Measurements from ENCODE around the gene SLC22A16.

DNA sequence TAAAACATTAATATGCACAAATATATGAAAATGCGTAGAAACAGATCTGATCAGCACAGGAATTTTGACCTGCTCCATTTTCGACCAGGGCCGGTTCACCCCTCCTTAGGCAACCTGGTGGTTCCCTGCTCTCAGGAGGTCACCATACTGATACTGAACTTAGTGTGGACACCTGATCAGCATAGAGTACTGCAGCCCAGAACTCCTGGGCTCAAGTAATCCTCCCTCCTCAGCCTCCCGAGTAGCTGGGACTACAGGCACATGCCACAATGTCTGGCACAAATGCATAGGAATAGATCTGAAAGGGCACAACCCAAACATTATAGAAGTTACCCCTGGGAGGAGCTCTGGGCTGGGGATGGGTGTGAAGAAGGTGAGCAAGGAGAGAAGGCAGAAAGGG, 36.4 kb downstream of the SLC22A16 start:
- TF ChIP-seq POLR2A (IDR thresholded peaks at IDR 0.05) = no peak
- TF ChIP-seq, protein P1, sequence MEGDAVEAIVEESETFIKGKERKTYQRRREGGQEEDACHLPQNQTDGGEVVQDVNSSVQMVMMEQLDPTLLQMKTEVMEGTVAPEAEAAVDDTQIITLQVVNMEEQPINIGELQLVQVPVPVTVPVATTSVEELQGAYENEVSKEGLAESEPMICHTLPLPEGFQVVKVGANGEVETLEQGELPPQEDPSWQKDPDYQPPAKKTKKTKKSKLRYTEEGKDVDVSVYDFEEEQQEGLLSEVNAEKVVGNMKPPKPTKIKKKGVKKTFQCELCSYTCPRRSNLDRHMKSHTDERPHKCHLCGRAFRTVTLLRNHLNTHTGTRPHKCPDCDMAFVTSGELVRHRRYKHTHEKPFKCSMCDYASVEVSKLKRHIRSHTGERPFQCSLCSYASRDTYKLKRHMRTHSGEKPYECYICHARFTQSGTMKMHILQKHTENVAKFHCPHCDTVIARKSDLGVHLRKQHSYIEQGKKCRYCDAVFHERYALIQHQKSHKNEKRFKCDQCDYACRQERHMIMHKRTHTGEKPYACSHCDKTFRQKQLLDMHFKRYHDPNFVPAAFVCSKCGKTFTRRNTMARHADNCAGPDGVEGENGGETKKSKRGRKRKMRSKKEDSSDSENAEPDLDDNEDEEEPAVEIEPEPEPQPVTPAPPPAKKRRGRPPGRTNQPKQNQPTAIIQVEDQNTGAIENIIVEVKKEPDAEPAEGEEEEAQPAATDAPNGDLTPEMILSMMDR (IDR thresholded peaks at IDR 0.05) = no peak
